Esophagus muscularis mucosa (tissue), 4 donors: ENCODE data around the gene GVQW3.

Experiments used
- EP300 ChIP-seq: sonication (generic); formaldehyde crosslinking; IDR thresholded peaks from one replicate; pipeline ENCODE4 v1.6.1; 2017; ENCODE audit warnings: antibody characterized with exemption
- POLR2A ChIP-seq: fragments of 450-650 bp; IDR thresholded peaks from one replicate; pipeline ENCODE4 v1.6.1; 2017; ENCODE audit warnings: antibody characterized with exemption, moderate library complexity, mild to moderate bottlenecking, low read depth
- POLR2AphosphoS5 ChIP-seq, 2 donors: sonication (generic); formaldehyde crosslinking; IDR thresholded peaks; one replicate each; pipeline ENCODE4 v1.6.1; 2017; ENCODE audit warnings: antibody characterized with exemption in 2 of 2
- TF ChIP-seq, protein P1 (sequence below), 3 experiments: fragments of 200-600 bp in 2 of 3; fragments of 450-650 bp in 1 of 3; sonication (generic) in 2 of 3; IDR thresholded peaks; one replicate each; pipeline ENCODE4 v1.5.1; 2017 to 2019; ENCODE audit warnings: antibody characterized with exemption in 3 of 3, mild to moderate bottlenecking in 2 of 3, moderate library complexity in 1 of 3

DNA sequence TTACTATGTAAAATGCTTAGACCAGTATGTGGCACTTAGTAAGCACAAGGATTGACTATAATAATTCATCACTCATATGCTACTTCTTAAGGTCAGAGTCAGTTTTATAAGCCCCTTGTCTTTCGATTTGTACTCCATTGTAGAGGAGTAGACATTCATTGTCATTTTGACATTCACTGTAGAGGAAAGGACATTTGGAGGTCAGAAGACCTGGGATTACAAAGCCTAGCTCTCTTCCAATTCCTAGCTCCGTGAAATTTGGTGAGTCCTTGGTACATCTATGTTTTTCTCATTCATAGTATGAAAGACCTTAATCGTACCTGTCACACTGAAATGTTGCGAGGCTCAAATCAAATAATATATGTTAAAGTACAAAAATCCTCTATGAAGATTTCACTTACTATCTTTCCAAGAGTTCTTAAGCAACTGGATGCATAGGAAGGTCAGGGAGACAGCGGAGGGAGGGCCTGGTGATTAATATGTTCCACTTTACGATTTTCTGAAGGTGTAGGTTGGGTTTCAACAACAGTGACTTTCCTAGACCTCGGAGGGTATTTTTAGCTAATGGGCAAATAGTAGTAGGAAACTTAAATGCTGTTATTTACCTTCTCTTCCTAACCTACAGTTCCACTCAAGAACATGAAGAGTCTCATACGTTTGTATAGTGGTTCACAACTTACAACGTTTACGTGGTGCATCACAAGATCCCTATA lies 62.3 kb downstream of the GVQW3 start:
- TF ChIP-seq, protein P1, sequence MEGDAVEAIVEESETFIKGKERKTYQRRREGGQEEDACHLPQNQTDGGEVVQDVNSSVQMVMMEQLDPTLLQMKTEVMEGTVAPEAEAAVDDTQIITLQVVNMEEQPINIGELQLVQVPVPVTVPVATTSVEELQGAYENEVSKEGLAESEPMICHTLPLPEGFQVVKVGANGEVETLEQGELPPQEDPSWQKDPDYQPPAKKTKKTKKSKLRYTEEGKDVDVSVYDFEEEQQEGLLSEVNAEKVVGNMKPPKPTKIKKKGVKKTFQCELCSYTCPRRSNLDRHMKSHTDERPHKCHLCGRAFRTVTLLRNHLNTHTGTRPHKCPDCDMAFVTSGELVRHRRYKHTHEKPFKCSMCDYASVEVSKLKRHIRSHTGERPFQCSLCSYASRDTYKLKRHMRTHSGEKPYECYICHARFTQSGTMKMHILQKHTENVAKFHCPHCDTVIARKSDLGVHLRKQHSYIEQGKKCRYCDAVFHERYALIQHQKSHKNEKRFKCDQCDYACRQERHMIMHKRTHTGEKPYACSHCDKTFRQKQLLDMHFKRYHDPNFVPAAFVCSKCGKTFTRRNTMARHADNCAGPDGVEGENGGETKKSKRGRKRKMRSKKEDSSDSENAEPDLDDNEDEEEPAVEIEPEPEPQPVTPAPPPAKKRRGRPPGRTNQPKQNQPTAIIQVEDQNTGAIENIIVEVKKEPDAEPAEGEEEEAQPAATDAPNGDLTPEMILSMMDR (IDR thresholded peaks at IDR 0.05) = no peak
- TF ChIP-seq POLR2A (no peak), POLR2AphosphoS5 (IDR thresholded peaks at IDR 0.05) (no peak), EP300 (no peak)
